Measurements from ENCODE around the gene VANGL1. TPM values are rescaled to one million over a fixed set of nuclear protein-coding genes. Genes with fewer than 3 reads are reported as not detected.

The VANGL1 gene
- total RNA-seq, 1 donor from 2014 or later, result 8.5 TPM

DNA sequence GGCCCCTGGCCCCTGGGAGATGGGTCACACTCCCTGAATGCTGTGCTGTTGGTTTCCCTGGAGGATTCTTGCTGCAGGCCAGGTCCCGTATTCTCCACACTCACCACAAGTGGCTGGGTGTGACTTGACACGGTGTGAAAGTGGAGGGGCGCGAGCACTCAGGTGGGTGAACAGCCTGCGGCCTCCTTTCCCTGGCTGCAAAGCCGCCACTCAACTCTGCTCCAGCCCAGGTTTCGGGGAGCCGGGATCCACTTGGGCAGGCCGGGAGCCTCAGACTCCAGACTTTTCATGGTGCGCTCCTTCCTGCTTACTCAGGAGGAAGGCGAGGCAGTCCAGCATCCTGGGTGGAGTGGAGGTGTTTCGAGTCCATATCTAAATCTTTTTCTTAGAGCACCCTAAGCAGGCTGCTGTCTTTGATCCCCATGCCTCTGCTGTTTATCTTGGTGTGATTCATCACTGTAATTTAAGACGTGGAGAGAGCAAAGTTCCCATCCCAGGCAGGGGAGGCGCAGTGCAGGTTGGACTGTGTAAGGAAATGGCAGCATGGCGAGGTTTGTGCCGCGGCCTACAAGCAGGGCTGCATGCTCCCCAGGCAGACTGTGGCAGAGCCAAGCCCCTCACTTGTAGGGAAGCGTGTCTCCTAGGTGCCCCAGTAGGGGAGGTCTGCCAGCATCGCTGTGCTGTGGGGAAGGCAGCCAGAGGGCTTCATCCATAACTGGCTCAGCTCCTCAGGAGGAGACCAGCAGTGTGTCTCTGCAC lies 29.6 kb downstream of the VANGL1 start:
- Histone ChIP-seq H3K9me3 (ENCODE audit: low read depth) (no peaks in the 10 kb centered on the region), H2AFZ (replicated peaks) (no peak overlapping the region), H3K4me1 (peaks cover 7% of the 10 kb centered on the region), H3K27me3 (no peaks in the 10 kb centered on the region), H3K79me2 (ENCODE audit: low read depth) (no peaks in the 10 kb centered on the region), H3K4me2 (no peak overlapping the region), H3K36me3 (no peaks in the 10 kb centered on the region), H4K20me1 (ENCODE audit: low read depth) (peaks cover 1% of the 10 kb centered on the region), H3F3A (ENCODE audit: low read depth) (no peaks in the 10 kb centered on the region), H3K9ac (no peak overlapping the region), H3K4me3 (no peak overlapping the region), H3K27ac (no peak overlapping the region)
- no peak for TF ChIP-seq EZH2phosphoT487 (IDR thresholded peaks at IDR 0.05)
- Mint-ChIP-seq H3K27ac (no peak overlapping the region), H3K9me3 (peaks cover 3% of the 10 kb centered on the region), H3K4me1 (peaks cover 17% of the 10 kb centered on the region), H3K27me3 (ENCODE audit: insufficient read depth, low read depth) (peaks cover 2% of the 10 kb centered on the region), H3K4me3 (no peak overlapping the region), H3K36me3 (peaks cover 10% of the 10 kb centered on the region)
- no peak for DNase-seq (ENCODE audit: low spot score)

DNA sequence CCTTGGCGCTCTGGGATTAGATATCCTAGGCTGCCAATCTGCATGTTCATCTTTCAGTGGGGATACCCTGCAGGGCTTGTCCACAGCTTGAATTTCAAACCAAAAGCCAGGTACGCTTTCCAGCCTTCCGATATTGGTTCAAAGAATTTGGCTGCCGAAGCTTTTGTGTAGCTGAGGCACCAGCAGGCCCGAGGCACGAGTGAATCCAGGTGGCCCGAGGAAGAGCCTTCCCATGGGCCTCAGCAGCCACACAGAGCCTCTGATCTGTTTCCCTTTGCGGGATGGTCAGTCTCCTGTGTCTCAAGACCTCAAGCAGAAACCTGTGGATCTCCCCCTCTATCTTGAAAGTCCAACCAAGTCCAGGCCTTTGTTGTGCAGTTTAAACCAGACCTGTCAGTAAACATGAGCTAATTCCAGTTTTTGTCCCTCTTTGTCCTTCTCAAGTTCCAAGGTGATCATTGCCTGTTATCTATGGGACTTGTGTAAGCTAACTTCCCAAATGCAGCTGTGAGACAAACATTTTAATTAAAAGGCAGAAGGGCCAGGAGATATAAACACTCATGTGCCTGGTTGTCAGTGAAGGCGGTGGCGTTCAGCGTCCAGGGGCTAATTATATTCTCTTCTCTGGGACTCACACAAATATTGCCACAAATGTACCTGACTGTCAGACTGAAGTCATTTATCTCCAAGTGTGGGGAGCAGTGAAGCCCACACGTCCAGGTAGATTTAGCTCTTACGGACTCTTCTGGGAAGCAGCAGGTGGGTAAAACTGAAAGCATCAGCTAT lies 30.6 kb downstream of the VANGL1 start:
- Histone ChIP-seq H3K4me1 (peaks cover 17% of the 10 kb centered on the region), H3K4me3 (no peak overlapping the region), H3K27ac (no peak overlapping the region), H3K9ac (no peak overlapping the region), H3K79me2 (ENCODE audit: low read depth) (no peaks in the 10 kb centered on the region), H4K20me1 (ENCODE audit: low read depth) (peaks cover 12% of the 10 kb centered on the region), H3F3A (ENCODE audit: low read depth) (peaks cover 3% of the 10 kb centered on the region), H3K4me2 (no peak overlapping the region), H3K36me3 (no peaks in the 10 kb centered on the region), H2AFZ (replicated peaks) (no peak overlapping the region), H3K27me3 (no peaks in the 10 kb centered on the region), H3K9me3 (ENCODE audit: low read depth) (no peaks in the 10 kb centered on the region)
- TF ChIP-seq EZH2phosphoT487 (IDR thresholded peaks at IDR 0.05) (no peak), EZH2 (IDR thresholded peaks at IDR 0.05) (no peak)
- TF ChIP-seq, protein P1, sequence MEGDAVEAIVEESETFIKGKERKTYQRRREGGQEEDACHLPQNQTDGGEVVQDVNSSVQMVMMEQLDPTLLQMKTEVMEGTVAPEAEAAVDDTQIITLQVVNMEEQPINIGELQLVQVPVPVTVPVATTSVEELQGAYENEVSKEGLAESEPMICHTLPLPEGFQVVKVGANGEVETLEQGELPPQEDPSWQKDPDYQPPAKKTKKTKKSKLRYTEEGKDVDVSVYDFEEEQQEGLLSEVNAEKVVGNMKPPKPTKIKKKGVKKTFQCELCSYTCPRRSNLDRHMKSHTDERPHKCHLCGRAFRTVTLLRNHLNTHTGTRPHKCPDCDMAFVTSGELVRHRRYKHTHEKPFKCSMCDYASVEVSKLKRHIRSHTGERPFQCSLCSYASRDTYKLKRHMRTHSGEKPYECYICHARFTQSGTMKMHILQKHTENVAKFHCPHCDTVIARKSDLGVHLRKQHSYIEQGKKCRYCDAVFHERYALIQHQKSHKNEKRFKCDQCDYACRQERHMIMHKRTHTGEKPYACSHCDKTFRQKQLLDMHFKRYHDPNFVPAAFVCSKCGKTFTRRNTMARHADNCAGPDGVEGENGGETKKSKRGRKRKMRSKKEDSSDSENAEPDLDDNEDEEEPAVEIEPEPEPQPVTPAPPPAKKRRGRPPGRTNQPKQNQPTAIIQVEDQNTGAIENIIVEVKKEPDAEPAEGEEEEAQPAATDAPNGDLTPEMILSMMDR (IDR thresholded peaks at IDR 0.05), result no peak
- Mint-ChIP-seq H3K4me1 (peaks cover 28% of the 10 kb centered on the region), H3K36me3 (peaks cover 9% of the 10 kb centered on the region), H3K9me3 (peaks cover 3% of the 10 kb centered on the region), H3K27me3 (ENCODE audit: insufficient read depth, low read depth) (no peaks in the 10 kb centered on the region), H3K4me3 (no peak overlapping the region), H3K27ac (no peak overlapping the region)
- DNase-seq (ENCODE audit: low spot score), result no peak

GRCh38 chr1:115676498-115677181 lies 34.9 kb downstream of the VANGL1 start:
- no peak for TF ChIP-seq EZH2 (IDR thresholded peaks at IDR 0.05)
- Histone ChIP-seq H3K27me3 (no peaks in the 10 kb centered on the region), H4K20me1 (ENCODE audit: low read depth) (peaks cover 17% of the 10 kb centered on the region), H3K4me3 (no peak overlapping the region), H3K36me3 (no peaks in the 10 kb centered on the region), H3K79me2 (ENCODE audit: low read depth) (no peaks in the 10 kb centered on the region), H3K4me1 (peaks cover 25% of the 10 kb centered on the region), H3K27ac (no peak overlapping the region), H3K9ac (no peak overlapping the region), H3F3A (ENCODE audit: low read depth) (peaks cover 4% of the 10 kb centered on the region), H3K9me3 (ENCODE audit: low read depth) (no peaks in the 10 kb centered on the region), H3K4me2 (peak overlapping the region; percentile 56), H2AFZ (replicated peaks) (no peak overlapping the region)
- peaks cover 11% of the 10 kb centered on the region for H3K36me3 Mint-ChIP-seq
- peaks cover 5% of the 10 kb centered on the region for H3K9me3 Mint-ChIP-seq
- peak; percentile 13 for DNase-seq (ENCODE audit: low spot score)
- peak overlapping the region; percentile 98 for H3K27ac Mint-ChIP-seq
- peaks cover 2% of the 10 kb centered on the region for H3K27me3 Mint-ChIP-seq (ENCODE audit: insufficient read depth, low read depth)
- H3K4me1 Mint-ChIP-seq, result peaks cover 42% of the 10 kb centered on the region
- H3K4me3 Mint-ChIP-seq, result no peak overlapping the region

DNA sequence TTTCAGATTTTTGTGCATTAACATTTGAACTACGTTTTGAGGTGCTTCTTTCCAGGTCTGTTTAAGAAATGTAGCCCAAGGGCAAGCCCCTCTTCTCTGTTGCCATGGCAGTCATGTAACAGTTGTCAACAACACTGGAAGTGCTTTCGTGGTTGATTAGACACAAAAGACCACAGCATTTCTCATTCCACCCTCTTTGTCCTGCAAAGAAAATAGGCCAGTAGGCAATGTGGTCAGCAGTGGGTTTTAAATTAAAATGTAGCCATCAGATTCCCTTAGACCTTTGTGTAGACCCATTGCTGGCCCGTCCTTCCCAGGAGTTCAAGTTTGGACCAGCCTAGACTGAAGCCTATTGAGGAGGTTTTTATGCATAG lies 35.4 kb downstream of the VANGL1 start:
- TF ChIP-seq EZH2phosphoT487 (IDR thresholded peaks at IDR 0.05) (no peak), EZH2 (IDR thresholded peaks at IDR 0.05) (no peak)
- TF ChIP-seq, protein P1 (IDR thresholded peaks at IDR 0.05), result no peak
- H3K36me3 ChIP-seq, result no peaks in the 10 kb centered on the region
- no peak overlapping the region for H3K4me3 ChIP-seq
- no peak overlapping the region for H3K4me3 Mint-ChIP-seq
- H2AFZ ChIP-seq (replicated peaks), result no peak overlapping the region
- H4K20me1 ChIP-seq (ENCODE audit: low read depth), result peaks cover 17% of the 10 kb centered on the region
- H3K27ac Mint-ChIP-seq, result peak overlapping the region; percentile 98
- no peaks in the 10 kb centered on the region for H3K27me3 ChIP-seq
- peaks cover 25% of the 10 kb centered on the region for H3K4me1 ChIP-seq
- H3K4me2 ChIP-seq, result peak overlapping the region; percentile 56
- peak; percentile 83 for DNase-seq (ENCODE audit: low spot score)
- peaks cover 4% of the 10 kb centered on the region for H3F3A ChIP-seq (ENCODE audit: low read depth)
- no peak overlapping the region for H3K27ac ChIP-seq
- H3K27me3 Mint-ChIP-seq (ENCODE audit: insufficient read depth, low read depth), result peaks cover 2% of the 10 kb centered on the region
- peaks cover 42% of the 10 kb centered on the region for H3K4me1 Mint-ChIP-seq
- no peak overlapping the region for H3K9ac ChIP-seq
- peaks cover 11% of the 10 kb centered on the region for H3K36me3 Mint-ChIP-seq
- no peaks in the 10 kb centered on the region for H3K79me2 ChIP-seq (ENCODE audit: low read depth)
- peaks cover 5% of the 10 kb centered on the region for H3K9me3 Mint-ChIP-seq
- H3K9me3 ChIP-seq (ENCODE audit: low read depth), result no peaks in the 10 kb centered on the region

All from neural progenitor cell (in vitro differentiated cells).